GM12864 (cell line): ENCODE data around the gene NLRX1.

Source experiments
- DNase-seq: peaks from one replicate; pipeline ENCODE4 v3.0.0-alpha.2; 2011; ENCODE audit warnings: low read depth
- H3K4me3 ChIP-seq: 2 replicates; pipeline ENCODE4 v1.5.1; 2011; ENCODE audit warnings: mild to moderate bottlenecking, low read depth, low read length, control low read depth
- CTCF ChIP-seq: IDR thresholded peaks from 2 replicates; pipeline ENCODE4 v1.5.1; 2011; ENCODE audit warnings: low read depth, mild to moderate bottlenecking, moderate library complexity, low read length, control low read depth, inconsistent platforms; ENCODE audit errors: missing control alignments

The NLRX1 gene

GRCh38 chr11:119168471-119169281 is at the start of gene NLRX1:
TSS of gene NLRX1 (plus strand) at chr11:119168725. CDS start at chr11:119171404, 2,679 bp downstream.
- DNase-seq: peak; percentile 73
- peak; percentile 90 for TF ChIP-seq CTCF
- peak within 1 kb of the TSS; percentile 77 for H3K4me3 ChIP-seq

GRCh38 chr11:119118946-119119345 is 49.6 kb upstream of the NLRX1 start:
- no peak for TF ChIP-seq CTCF
- DNase-seq: no peak
- H3K4me3 ChIP-seq: no peak overlapping the region

- TF ChIP-seq CTCF: no peak
- H3K4me3 ChIP-seq: peak overlapping the region; percentile 60
- no peak for DNase-seq
Observed at GRCh38 chr11:119120639-119121007, 47.9 kb upstream of the NLRX1 start.

GRCh38 chr11:119121008-119121810 is 47.3 kb upstream of the NLRX1 start, which contains the start of gene HINFP:
TSS of gene HINFP (plus strand) at chr11:119121580. CDS start at chr11:119126945, 5,365 bp downstream.
- peak; percentile 97 for DNase-seq
- no peak for TF ChIP-seq CTCF
- peak within 1 kb of the TSS; percentile 81 for H3K4me3 ChIP-seq

GRCh38 chr11:119121811-119122124 is 46.8 kb upstream of the NLRX1 start:
- DNase-seq: no peak
- TF ChIP-seq CTCF: no peak
- H3K4me3 ChIP-seq: peak overlapping the region; percentile 81

- no peak for TF ChIP-seq CTCF
- H3K4me3 ChIP-seq: no peak overlapping the region
- DNase-seq: no peak
Observed at GRCh38 chr11:119125821-119126220, 42.7 kb upstream of the NLRX1 start.
